Activated CD8-positive, alpha-beta memory T cell treated with anti-CD3 and anti-CD28 coated beads, Interleukin-2, amount 10 ng/mL, durations not matched to agents 7 days and 5 days (primary cell): Measurements from ENCODE around the gene CNDP1. TPM values are rescaled to one million over a fixed set of nuclear protein-coding genes. Genes with fewer than 3 reads are reported as not detected.

Experiments used
- total RNA-seq, 2 experiments: library from RNA; stranded (reverse); gene quantifications; one replicate each; pipeline ENCODE4 v1.2.3, GENCODE V29; 2021

Gene CNDP1
- total RNA-seq, 2 experiments from 2014 or later = 0.28 TPM; not detected in 1

Other genes starting within 250 kb of the CNDP1 start
- 10 to 100 TPM; 27.1 to 35.6 TPM for gene CYB5A, start 242.5 kb upstream of the CNDP1 start, total RNA-seq
- gene C18orf63, start 218.7 kb upstream of the CNDP1 start, total RNA-seq = not detected
- gene DIPK1C, start 77.2 kb upstream of the CNDP1 start, total RNA-seq = not detected
- 100 to 1,000 TPM; 141 to 176 TPM for gene CNDP2, start 38.1 kb upstream of the CNDP1 start, total RNA-seq
- 10 to 100 TPM; 12.9 to 16.6 TPM for gene ZNF407, start 63.4 kb downstream of the CNDP1 start, total RNA-seq